GM21515 (cell line): ENCODE measurements around the gene KCNAB2.

ENCODE experiments used
- ATAC-seq: cut with Tn5 transposase; IDR thresholded peaks from one replicate; pipeline ENCODE4 v1.9.1; 2021; ENCODE audit not compliant: unreplicated experiment

KCNAB2 gene

GRCh38 chr1:6124746-6125365, 79.2 kb downstream of the KCNAB2 start:
- no peak for ATAC-seq

GRCh38 chr1:6125366-6125765, 79.7 kb downstream of the KCNAB2 start:
- no peak for ATAC-seq

GRCh38 chr1:6126028-6126427, 80.3 kb downstream of the KCNAB2 start:
- no peak for ATAC-seq

- no peak for ATAC-seq
These were observed 80.9 kb downstream of the KCNAB2 start for GRCh38 chr1:6126521-6127067.

- ATAC-seq = no peak
These were observed 82.0 kb downstream of the KCNAB2 start for GRCh38 chr1:6127587-6128163.

GRCh38 chr1:6128276-6129081, 82.8 kb downstream of the KCNAB2 start:
- ATAC-seq = no peak

GRCh38 chr1:6129313-6129712, 83.6 kb downstream of the KCNAB2 start:
- ATAC-seq = no peak

GRCh38 chr1:6130036-6130435, 84.3 kb downstream of the KCNAB2 start:
- no peak for ATAC-seq

- no peak for ATAC-seq
These were observed 84.9 kb downstream of the KCNAB2 start for GRCh38 chr1:6130596-6130995.

GRCh38 chr1:6131561-6131960, 85.9 kb downstream of the KCNAB2 start:
- no peak for ATAC-seq

GRCh38 chr1:6133146-6133895, 87.6 kb downstream of the KCNAB2 start:
- no peak for ATAC-seq

GRCh38 chr1:6134206-6134605, 88.5 kb downstream of the KCNAB2 start:
- no peak for ATAC-seq

- ATAC-seq = no peak
These were observed 89.2 kb downstream of the KCNAB2 start for GRCh38 chr1:6134741-6135510.

- ATAC-seq = no peak
These were observed 91.0 kb downstream of the KCNAB2 start for GRCh38 chr1:6136516-6137220.

- ATAC-seq = no peak
These were observed 92.1 kb downstream of the KCNAB2 start for GRCh38 chr1:6137758-6138157.

- no peak for ATAC-seq
These were observed 94.7 kb downstream of the KCNAB2 start for GRCh38 chr1:6140413-6140812.

- ATAC-seq = no peak
These were observed 95.9 kb downstream of the KCNAB2 start for GRCh38 chr1:6141592-6141991.

- no peak for ATAC-seq
These were observed 96.4 kb downstream of the KCNAB2 start for GRCh38 chr1:6142036-6142621.

- ATAC-seq = no peak
These were observed 97.0 kb downstream of the KCNAB2 start for GRCh38 chr1:6142734-6143133.

- no peak for ATAC-seq
These were observed 97.7 kb downstream of the KCNAB2 start for GRCh38 chr1:6143395-6143794.
